ENCODE results near the gene BPGM.

- TF ChIP-seq CTCF (IDR thresholded peaks at IDR 0.05) (no peak), USF2 (IDR thresholded peaks at IDR 0.05; ENCODE audit: borderline replicate concordance, low read depth, low read length) (no peak), REST (IDR thresholded peaks at IDR 0.05; ENCODE audit: low read depth, low read length) (no peak), FOSL2 (IDR thresholded peaks at IDR 0.05; ENCODE audit: borderline replicate concordance, low read depth) (no peak), POLR2AphosphoS5 (IDR thresholded peaks at IDR 0.05; ENCODE audit: low read depth, low read length) (no peak)
Measured at GRCh38 chr7:134684165-134684564, 37.5 kb downstream of the BPGM start.

Measured in SK-N-SH (cell line).